ENCODE data around the gene FTCDNL1. TPM values are rescaled to one million over a fixed set of nuclear protein-coding genes. Genes with fewer than 3 reads are reported as not detected.
A peak's percentile ranks its signal among the peaks of the same experiment; 100 is the strongest.

FTCDNL1 gene
- total and polyA plus RNA-seq, 2 experiments from 2014 or later: 1.4 to 6.1 TPM

GRCh38 chr2:199851501-199851810 is 464 bp upstream of the FTCDNL1 start:
- DNase-seq (ENCODE audit: low spot score): no peak
- H3K27me3 ChIP-seq: peaks cover 7% of the 10 kb centered on the region
- peak overlapping the region; percentile 96 for H3K4me2 ChIP-seq

DNA sequence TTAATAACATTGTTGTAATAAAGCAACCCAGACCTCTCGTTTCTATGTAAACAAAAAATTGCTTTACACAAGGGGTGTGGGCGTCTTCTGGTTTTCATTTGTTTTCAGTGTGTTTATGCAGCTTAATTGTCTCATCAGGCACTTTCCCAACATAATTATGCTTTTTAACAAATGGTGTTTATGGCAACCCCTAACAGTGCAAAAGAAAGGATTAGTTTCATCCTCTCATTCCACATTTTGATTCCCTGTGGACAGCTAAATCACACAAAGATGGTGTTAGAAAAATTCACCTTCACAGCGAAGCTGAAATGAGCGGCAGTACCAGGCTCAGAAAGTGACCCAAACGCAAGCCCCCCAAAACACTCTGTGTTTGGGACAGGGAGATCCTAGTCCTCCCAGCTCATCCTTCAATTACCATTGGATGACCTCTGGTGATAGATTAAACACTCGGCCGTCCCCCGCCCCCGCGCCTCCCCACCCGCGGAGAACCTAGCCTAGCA is 724 bp downstream of the FTCDNL1 start:
- Histone ChIP-seq H3K27me3 (peaks cover 3% of the 10 kb centered on the region), H3K4me2 (peak overlapping the region; percentile 96), H3K4me1 (ENCODE audit: insufficient read depth) (peaks cover 4% of the 10 kb centered on the region), H3K36me3 (replicated peaks; ENCODE audit: insufficient read depth, low read depth) (no peaks in the 10 kb centered on the region), H3K27ac (no peak overlapping the region), H3K9me2 (replicated peaks; ENCODE audit: insufficient read depth) (no peaks in the 10 kb centered on the region), H4K20me1 (ENCODE audit: insufficient read depth, poor library complexity, severe bottlenecking) (no peaks in the 10 kb centered on the region), H2AFZ (peak overlapping the region; percentile 81), H3K4me3 (peak overlapping the region; percentile 51), H3K79me2 (no peaks in the 10 kb centered on the region), H3K9me3 (ENCODE audit: low read depth) (no peaks in the 10 kb centered on the region)
- TF ChIP-seq CTCF (IDR thresholded peaks at IDR 0.05; ENCODE audit: poor library complexity): no peak
- WGBS (ENCODE audit: low lambda C conversion rate, missing lambda C conversion rate): 22% methylated on average over 8 of the region's 12 CpGs
- no peak for DNase-seq (ENCODE audit: low spot score)

More at GRCh38 chr2:199851501-199851810, 464 bp upstream of the FTCDNL1 start:
- peak overlapping the region; percentile 97 for H2AFZ ChIP-seq
- peaks cover 4% of the 10 kb centered on the region for H3K4me1 ChIP-seq (ENCODE audit: insufficient read depth)
- H3K4me3 ChIP-seq: peak overlapping the region; percentile 62
- H3K27ac ChIP-seq: peak overlapping the region; percentile 59
- H3K36me3 ChIP-seq (replicated peaks; ENCODE audit: insufficient read depth, low read depth): no peaks in the 10 kb centered on the region
- H3K9me2 ChIP-seq (replicated peaks; ENCODE audit: insufficient read depth): no peaks in the 10 kb centered on the region
- H3K79me2 ChIP-seq: no peaks in the 10 kb centered on the region
- H4K20me1 ChIP-seq (ENCODE audit: insufficient read depth, poor library complexity, severe bottlenecking): no peaks in the 10 kb centered on the region
- no peak for TF ChIP-seq EZH2phosphoT487 (IDR thresholded peaks at IDR 0.05; ENCODE audit: low read depth, severe bottlenecking, unreplicated experiment)
- TF ChIP-seq EZH2 (IDR thresholded peaks at IDR 0.05; ENCODE audit: borderline replicate concordance): no peak
- no peak for TF ChIP-seq CTCF (IDR thresholded peaks at IDR 0.05; ENCODE audit: poor library complexity)
- 33% methylated on average over 8 of the region's 8 CpGs for WGBS (ENCODE audit: low lambda C conversion rate, missing lambda C conversion rate)
- H3K9me3 ChIP-seq (ENCODE audit: low read depth): no peaks in the 10 kb centered on the region

GRCh38 chr2:199848389-199849130 is 2.4 kb downstream of the FTCDNL1 start:
- Histone ChIP-seq H3K27ac (no peak overlapping the region), H3K9me3 (ENCODE audit: low read depth) (no peaks in the 10 kb centered on the region), H3K9me2 (replicated peaks; ENCODE audit: insufficient read depth) (no peaks in the 10 kb centered on the region), H2AFZ (no peak overlapping the region), H3K79me2 (no peaks in the 10 kb centered on the region), H3K36me3 (replicated peaks; ENCODE audit: insufficient read depth, low read depth) (no peaks in the 10 kb centered on the region), H3K27me3 (peaks cover 3% of the 10 kb centered on the region), H4K20me1 (ENCODE audit: insufficient read depth, poor library complexity, severe bottlenecking) (no peaks in the 10 kb centered on the region), H3K4me2 (no peak overlapping the region), H3K4me1 (ENCODE audit: insufficient read depth) (peaks cover 4% of the 10 kb centered on the region), H3K4me3 (no peak overlapping the region)
- TF ChIP-seq CTCF (IDR thresholded peaks at IDR 0.05; ENCODE audit: poor library complexity) (no peak), EZH2phosphoT487 (IDR thresholded peaks at IDR 0.05; ENCODE audit: low read depth, severe bottlenecking, unreplicated experiment) (no peak), EZH2 (IDR thresholded peaks at IDR 0.05; ENCODE audit: borderline replicate concordance) (no peak)
- DNase-seq (ENCODE audit: low spot score): no peak
- 78% methylated on average over 11 of the region's 11 CpGs for WGBS (ENCODE audit: low lambda C conversion rate, missing lambda C conversion rate)

Measured in hepatocyte (in vitro differentiated cells).